Peyer's patch (tissue), 4 donors: ENCODE results near the gene RPL19. TPM values are rescaled to one million over a fixed set of nuclear protein-coding genes. Genes with fewer than 3 reads are reported as not detected.

Experiments used
- DNase-seq, 3 donors: peaks; one replicate each; pipeline ENCODE4 v3.0.0-alpha.2; 2017 to 2019
- H3K27ac ChIP-seq, 4 donors: fragments of 200-600 bp; sonication (generic); one replicate each; pipeline ENCODE4 v1.5.1; 2016 to 2019
- H3K27me3 ChIP-seq, 2 donors: fragments of 200-600 bp; sonication (generic); one replicate each; pipeline ENCODE4 v1.5.1; 2019
- H3K36me3 ChIP-seq, 3 donors: fragments of 200-600 bp; sonication (generic); one replicate each; pipeline ENCODE4 v1.5.1; 2016 to 2019
- H3K4me1 ChIP-seq, 4 donors: fragments of 200-600 bp; sonication (generic); one replicate each; pipeline ENCODE4 v1.5.1; 2016 to 2019
- H3K4me3 ChIP-seq, 4 donors: fragments of 200-600 bp; sonication (generic); 1 replicate in 3 of 4; 2 replicates in 1 of 4; pipeline ENCODE4 v1.5.1; 2016 to 2019; ENCODE audit warnings: mild to moderate bottlenecking in 1 of 4
- H3K9me3 ChIP-seq, 4 donors: fragments of 200-600 bp; sonication (generic); one replicate each; pipeline ENCODE4 v1.5.1; 2016 to 2019; ENCODE audit warnings: mild to moderate bottlenecking in 1 of 4
- CTCF ChIP-seq, 6 experiments: fragments of 450-650 bp in 4 of 6; fragments of 200-600 bp in 2 of 6; sonication (generic) in 1 of 6; IDR thresholded peaks; one replicate each; pipeline ENCODE4 v1.5.1; 2017 to 2019; ENCODE audit warnings: antibody characterized with exemption in 6 of 6, mild to moderate bottlenecking in 3 of 6, moderate library complexity in 1 of 6
- POLR2A ChIP-seq, 2 donors: fragments of 450-650 bp; IDR thresholded peaks; one replicate each; pipeline ENCODE4 v1.5.1; 2017; ENCODE audit warnings: antibody characterized with exemption in 2 of 2, mild to moderate bottlenecking in 2 of 2, moderate library complexity in 2 of 2
- total RNA-seq, 4 donors: library from RNA; depleted of rRNA; stranded (reverse); fragments of >200 nt; gene quantifications; one replicate each; pipeline ENCODE4 v1.1.0, GENCODE V29; 2016

Gene RPL19
- total RNA-seq, 4 donors from 2014 or later = 932 to 2,029 (median 1,420) TPM

GRCh38 chr17:39173526-39174274 is 26.4 kb upstream of the RPL19 start:
- Histone ChIP-seq H3K27me3 (no peaks in the 10 kb centered on the region), H3K4me1 (peaks cover 0 to 4% (median 2%) of the 10 kb centered on the region in 4 donors)
- TF ChIP-seq CTCF (IDR thresholded peaks at IDR 0.05) = no peak
- no peak for TF ChIP-seq POLR2A (IDR thresholded peaks at IDR 0.05)

GRCh38 chr17:39174920-39175694 is 25.0 kb upstream of the RPL19 start:
- no peak overlapping the region for H3K27ac ChIP-seq
- DNase-seq = peak; percentile 66 to 90 (median 68)
- H3K4me1 ChIP-seq = peaks cover 0 to 4% (median 2%) of the 10 kb centered on the region in 4 donors
- no peaks in the 10 kb centered on the region for H3K9me3 ChIP-seq
- H3K27me3 ChIP-seq = no peaks in the 10 kb centered on the region
- H3K36me3 ChIP-seq = no peaks in the 10 kb centered on the region
- peak; percentile 50 to 88 (median 70) for TF ChIP-seq CTCF (IDR thresholded peaks at IDR 0.05)
- no peak for TF ChIP-seq POLR2A (IDR thresholded peaks at IDR 0.05)
- no peak overlapping the region for H3K4me3 ChIP-seq

More at GRCh38 chr17:39173526-39174274, 26.4 kb upstream of the RPL19 start:
- DNase-seq = no peak
- H3K27ac ChIP-seq = no peak overlapping the region
- H3K9me3 ChIP-seq = no peaks in the 10 kb centered on the region
- H3K36me3 ChIP-seq = no peaks in the 10 kb centered on the region
- no peak overlapping the region for H3K4me3 ChIP-seq

GRCh38 chr17:39175695-39176093 is 24.4 kb upstream of the RPL19 start:
- no peak for DNase-seq

GRCh38 chr17:39177256-39177655 is 22.8 kb upstream of the RPL19 start:
- Histone ChIP-seq H3K27me3 (no peaks in the 10 kb centered on the region), H3K9me3 (no peaks in the 10 kb centered on the region), H3K36me3 (no peaks in the 10 kb centered on the region), H3K27ac (no peak overlapping the region), H3K4me1 (peaks cover 0 to 4% (median 2%) of the 10 kb centered on the region in 4 donors), H3K4me3 (no peak overlapping the region)
- TF ChIP-seq CTCF (IDR thresholded peaks at IDR 0.05) = no peak
- TF ChIP-seq POLR2A (IDR thresholded peaks at IDR 0.05) = no peak
- no peak for DNase-seq

More at GRCh38 chr17:39175695-39176093, 24.4 kb upstream of the RPL19 start:
- Histone ChIP-seq H3K4me3 (no peak overlapping the region), H3K27ac (no peak overlapping the region), H3K27me3 (no peaks in the 10 kb centered on the region), H3K9me3 (no peaks in the 10 kb centered on the region), H3K36me3 (no peaks in the 10 kb centered on the region), H3K4me1 (peaks cover 0 to 4% (median 2%) of the 10 kb centered on the region in 4 donors)
- no peak for TF ChIP-seq POLR2A (IDR thresholded peaks at IDR 0.05)
- TF ChIP-seq CTCF (IDR thresholded peaks at IDR 0.05) = no peak

- Histone ChIP-seq H3K4me1 (peaks cover 0 to 4% (median 2%) of the 10 kb centered on the region in 4 donors), H3K27ac (no peak overlapping the region), H3K4me3 (no peak overlapping the region), H3K27me3 (no peaks in the 10 kb centered on the region), H3K9me3 (no peaks in the 10 kb centered on the region), H3K36me3 (peaks cover 0 to 8% (median 0%) of the 10 kb centered on the region in 3 donors)
- TF ChIP-seq CTCF (IDR thresholded peaks at IDR 0.05) (no peak), POLR2A (IDR thresholded peaks at IDR 0.05) (no peak)
- DNase-seq = peak in 1 of 3 donors; percentile 67
Observed at GRCh38 chr17:39178536-39178935, 21.5 kb upstream of the RPL19 start.
